Neutrophil (primary cell): ENCODE data around the gene PROM1.

Experiments
- H3K27ac ChIP-seq: fragments of 200-600 bp; sonication (generic); 2 replicates; pipeline ENCODE4 v1.5.1; 2016; ENCODE audit warnings: mild to moderate bottlenecking, moderate library complexity
- H3K27me3 ChIP-seq: fragments of 200-600 bp; sonication (generic); 2 replicates; pipeline ENCODE4 v1.6.0; 2016; ENCODE audit warnings: mild to moderate bottlenecking
- H3K36me3 ChIP-seq: fragments of 200-600 bp; sonication (generic); 2 replicates; pipeline ENCODE4 v1.5.1; 2017
- H3K4me1 ChIP-seq, 2 experiments: fragments of 200-600 bp in 1 of 2; sonication (generic) in 1 of 2; 1 replicate in 1 of 2; 2 replicates in 1 of 2; pipeline versions ENCODE4 v1.5.1 to v1.6.1; 2013 to 2016; ENCODE audit warnings: low read depth in 1 of 2, low read length in 1 of 2, mild to moderate bottlenecking in 1 of 2, moderate library complexity in 1 of 2; ENCODE audit not compliant: control insufficient read depth in 1 of 2, insufficient read depth in 1 of 2
- H3K4me3 ChIP-seq, 2 experiments: fragments of 200-600 bp in 1 of 2; sonication (generic) in 1 of 2; 1 replicate in 1 of 2; 2 replicates in 1 of 2; pipeline ENCODE4 v1.5.1; 2013 to 2016; ENCODE audit warnings: low read depth in 1 of 2, low read length in 1 of 2, mild to moderate bottlenecking in 1 of 2, moderate library complexity in 1 of 2
- H3K9me3 ChIP-seq: fragments of 200-600 bp; sonication (generic); 2 replicates; pipeline ENCODE4 v1.5.1; 2016
- TF ChIP-seq, protein P1 (sequence below): fragments of 200-600 bp; sonication (generic); IDR thresholded peaks from 2 replicates; pipeline ENCODE4 v1.5.1; 2016; ENCODE audit warnings: antibody characterized with exemption

The PROM1 gene

DNA sequence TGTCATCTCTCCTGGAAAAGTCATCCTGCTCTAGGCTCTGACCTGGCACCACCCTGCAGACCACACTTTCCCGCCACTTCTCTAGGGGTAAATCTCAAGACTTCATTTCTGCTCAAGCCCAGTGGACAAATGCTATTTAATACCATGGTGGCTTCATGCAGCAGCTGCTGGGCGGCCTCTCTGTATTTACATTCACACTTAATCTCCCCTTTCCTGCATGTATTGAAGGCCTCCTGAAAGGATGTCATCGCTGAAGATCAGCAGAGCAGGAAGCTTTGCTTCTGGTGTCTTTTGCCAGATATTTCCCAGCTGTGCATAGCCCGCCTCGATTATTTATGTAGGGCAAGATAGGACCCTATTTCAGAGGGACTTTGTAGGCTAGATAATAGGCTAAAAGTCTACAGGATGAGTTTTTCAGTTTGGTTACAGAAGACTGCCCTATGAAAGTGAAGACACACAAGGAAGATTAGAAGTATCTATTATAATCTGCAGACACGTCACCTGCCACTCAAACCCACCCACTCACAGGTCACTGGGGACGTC is 17.2 kb downstream of the PROM1 start:
- Histone ChIP-seq H3K4me1 (no peaks in the 10 kb centered on the region), H3K27me3 (no peaks in the 10 kb centered on the region), H3K27ac (no peak overlapping the region), H3K36me3 (no peaks in the 10 kb centered on the region), H3K9me3 (no peaks in the 10 kb centered on the region), H3K4me3 (no peak overlapping the region)
- TF ChIP-seq, protein P1, sequence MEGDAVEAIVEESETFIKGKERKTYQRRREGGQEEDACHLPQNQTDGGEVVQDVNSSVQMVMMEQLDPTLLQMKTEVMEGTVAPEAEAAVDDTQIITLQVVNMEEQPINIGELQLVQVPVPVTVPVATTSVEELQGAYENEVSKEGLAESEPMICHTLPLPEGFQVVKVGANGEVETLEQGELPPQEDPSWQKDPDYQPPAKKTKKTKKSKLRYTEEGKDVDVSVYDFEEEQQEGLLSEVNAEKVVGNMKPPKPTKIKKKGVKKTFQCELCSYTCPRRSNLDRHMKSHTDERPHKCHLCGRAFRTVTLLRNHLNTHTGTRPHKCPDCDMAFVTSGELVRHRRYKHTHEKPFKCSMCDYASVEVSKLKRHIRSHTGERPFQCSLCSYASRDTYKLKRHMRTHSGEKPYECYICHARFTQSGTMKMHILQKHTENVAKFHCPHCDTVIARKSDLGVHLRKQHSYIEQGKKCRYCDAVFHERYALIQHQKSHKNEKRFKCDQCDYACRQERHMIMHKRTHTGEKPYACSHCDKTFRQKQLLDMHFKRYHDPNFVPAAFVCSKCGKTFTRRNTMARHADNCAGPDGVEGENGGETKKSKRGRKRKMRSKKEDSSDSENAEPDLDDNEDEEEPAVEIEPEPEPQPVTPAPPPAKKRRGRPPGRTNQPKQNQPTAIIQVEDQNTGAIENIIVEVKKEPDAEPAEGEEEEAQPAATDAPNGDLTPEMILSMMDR, result no peak

DNA sequence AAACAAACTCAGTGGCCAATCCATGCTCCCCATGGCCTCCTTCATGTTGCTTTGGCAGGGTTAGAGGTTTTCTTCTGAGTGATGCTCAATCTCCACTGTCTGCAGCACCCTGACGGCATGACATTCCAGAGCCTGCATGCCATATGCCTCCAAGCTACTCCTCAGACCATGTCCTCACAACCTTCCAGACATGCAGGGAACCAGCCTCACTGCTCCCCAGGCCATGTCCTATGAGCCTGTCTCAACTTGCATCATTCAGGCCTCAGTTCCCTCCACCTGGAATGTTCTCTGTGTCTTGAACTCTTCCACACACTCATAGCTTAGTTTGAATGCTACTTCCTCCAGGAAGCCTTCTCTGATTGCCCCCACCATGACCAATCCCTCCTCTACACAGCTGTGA is 18.8 kb downstream of the PROM1 start:
- TF ChIP-seq, protein P1, result no peak
- Histone ChIP-seq H3K4me3 (no peak overlapping the region), H3K4me1 (no peaks in the 10 kb centered on the region), H3K9me3 (no peaks in the 10 kb centered on the region), H3K27me3 (no peaks in the 10 kb centered on the region), H3K27ac (no peak overlapping the region), H3K36me3 (no peaks in the 10 kb centered on the region)

GRCh38 chr4:16062601-16063000 is 21.2 kb downstream of the PROM1 start:
- no peaks in the 10 kb centered on the region for H3K9me3 ChIP-seq
- no peak overlapping the region for H3K27ac ChIP-seq
- H3K27me3 ChIP-seq, result no peaks in the 10 kb centered on the region
- TF ChIP-seq, protein P1, result no peak
- no peaks in the 10 kb centered on the region for H3K4me1 ChIP-seq
- no peak overlapping the region for H3K4me3 ChIP-seq
- H3K36me3 ChIP-seq, result no peaks in the 10 kb centered on the region

DNA sequence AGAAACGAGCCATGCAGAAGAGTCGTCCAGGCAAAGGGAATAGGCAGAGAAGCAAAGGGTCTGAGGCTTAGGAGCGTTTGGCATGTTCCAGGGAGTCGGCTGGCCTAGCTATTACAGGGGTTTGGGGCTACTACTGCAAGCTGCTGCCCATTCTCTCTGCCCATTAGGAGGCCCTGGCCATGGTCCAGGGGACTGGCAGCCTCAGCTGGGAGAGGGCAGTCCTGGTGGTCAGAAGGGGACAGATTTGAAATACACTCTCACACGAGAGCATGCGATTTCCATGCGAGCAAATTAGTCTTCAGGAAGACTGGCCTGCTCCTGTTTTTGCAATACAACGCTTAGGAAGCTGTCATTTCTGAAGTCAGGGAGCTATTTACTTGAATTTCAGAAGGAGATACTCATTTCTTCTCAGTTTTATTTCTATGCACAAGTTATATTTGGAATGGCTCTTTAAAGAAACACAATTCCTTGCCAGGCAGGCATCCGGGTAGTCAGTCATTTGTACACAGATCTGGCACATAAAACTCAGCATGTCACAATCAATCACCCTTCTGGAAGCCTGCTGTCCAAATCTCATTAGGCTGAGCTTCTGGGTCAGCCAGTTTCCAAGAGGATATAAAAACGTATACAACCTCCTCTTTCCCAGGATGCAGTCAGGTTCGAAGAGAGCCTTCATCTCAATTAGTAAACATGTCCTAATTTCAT is 27.0 kb downstream of the PROM1 start:
- Histone ChIP-seq H3K27me3 (no peaks in the 10 kb centered on the region), H3K4me3 (no peak overlapping the region), H3K27ac (no peak overlapping the region), H3K4me1 (peaks cover 8 to 12% of the 10 kb centered on the region in 2 experiments), H3K9me3 (no peaks in the 10 kb centered on the region), H3K36me3 (no peaks in the 10 kb centered on the region)
- TF ChIP-seq, protein P1, result no peak

GRCh38 chr4:16055873-16056272 is 27.9 kb downstream of the PROM1 start:
- no peaks in the 10 kb centered on the region for H3K27me3 ChIP-seq
- TF ChIP-seq, protein P1, result no peak
- no peaks in the 10 kb centered on the region for H3K36me3 ChIP-seq
- no peaks in the 10 kb centered on the region for H3K9me3 ChIP-seq
- no peak overlapping the region for H3K4me3 ChIP-seq
- no peak overlapping the region for H3K27ac ChIP-seq
- peaks cover 8 to 12% of the 10 kb centered on the region in 2 experiments for H3K4me1 ChIP-seq
